GM12891 (cell line): ENCODE measurements around the gene TP53I11.

ENCODE experiments used
- PAX5 ChIP-seq: IDR thresholded peaks from 2 replicates; pipeline ENCODE4 v1.6.1; 2011; ENCODE audit warnings: low read length, moderate library complexity, mild to moderate bottlenecking; ENCODE audit not compliant: insufficient read depth, severe bottlenecking
- POLR2A ChIP-seq: IDR thresholded peaks from 2 replicates; pipeline ENCODE4 v1.6.1; 2011; ENCODE audit warnings: low read depth, low read length, control low read depth
- POLR2AphosphoS5 ChIP-seq: IDR thresholded peaks from 2 replicates; pipeline ENCODE4 v1.6.1; 2011; ENCODE audit warnings: low read depth, low read length, control low read depth
- POU2F2 ChIP-seq: IDR thresholded peaks from 2 replicates; pipeline ENCODE4 v1.6.1; 2011; ENCODE audit warnings: low read depth, mild to moderate bottlenecking, control low read depth, low read length, moderate library complexity
- SPI1 ChIP-seq: IDR thresholded peaks from 2 replicates; pipeline ENCODE4 v1.6.1; 2011; ENCODE audit warnings: low read depth, low read length, control low read depth
- TAF1 ChIP-seq: IDR thresholded peaks from 2 replicates; pipeline ENCODE4 v1.6.1; 2011; ENCODE audit warnings: low read depth, low read length, control low read depth

DNA sequence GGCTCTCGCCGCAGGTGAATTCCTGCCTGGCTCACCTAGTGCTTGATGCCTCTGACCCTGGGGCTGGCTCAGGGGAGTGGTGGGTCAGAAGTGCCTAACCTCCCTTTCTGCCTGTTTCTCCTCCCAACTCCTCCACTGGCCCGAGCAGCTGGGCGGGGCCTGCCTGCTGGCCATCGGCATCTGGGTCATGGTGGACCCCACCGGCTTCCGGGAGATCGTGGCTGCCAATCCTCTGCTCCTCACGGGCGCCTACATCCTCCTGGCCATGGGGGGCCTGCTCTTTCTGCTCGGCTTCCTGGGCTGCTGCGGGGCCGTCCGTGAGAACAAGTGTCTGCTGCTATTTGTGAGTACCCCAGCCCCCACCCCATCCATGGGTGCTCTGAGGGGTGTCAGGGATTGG lies 41.1 kb downstream of the TP53I11 start:
- no peak for TF ChIP-seq POLR2A
- no peak for TF ChIP-seq POLR2AphosphoS5
- no peak for TF ChIP-seq PAX5
- TF ChIP-seq TAF1 = no peak
- no peak for TF ChIP-seq SPI1
- no peak for TF ChIP-seq POU2F2
